Lower leg skin (tissue), 3 donors: ENCODE data around the gene WDR1.

Experiments used
- CTCF ChIP-seq, 3 donors: fragments of 450-650 bp; IDR thresholded peaks; one replicate each; pipeline ENCODE4 v1.5.1; 2016; ENCODE audit warnings: antibody characterized with exemption in 3 of 3, mild to moderate bottlenecking in 3 of 3, moderate library complexity in 2 of 3
- POLR2A ChIP-seq, 2 donors: fragments of 450-650 bp; IDR thresholded peaks; one replicate each; pipeline ENCODE4 v1.6.1; 2016 to 2017; ENCODE audit warnings: antibody characterized with exemption in 2 of 2, mild to moderate bottlenecking in 1 of 2, moderate library complexity in 1 of 2

- no peak for TF ChIP-seq CTCF (IDR thresholded peaks at IDR 0.05)
- no peak for TF ChIP-seq POLR2A (IDR thresholded peaks at IDR 0.05)
Measured at GRCh38 chr4:10081218-10081606, 35.4 kb downstream of the WDR1 start.
